Panc1 (cell line): ENCODE results near the gene C1orf50. TPM values are rescaled to one million over a fixed set of nuclear protein-coding genes. Genes with fewer than 3 reads are reported as not detected.
"Not testable (repeated sequence)": the region's sequence is repeated elsewhere in the genome, so short reads cannot be mapped to it uniquely, and the experiment has no call there.

ENCODE experiments used
- ATAC-seq: fragments of 200-7000 bp; cut with Tn5 transposase; 2 replicates; pipeline ENCODE4 v1.9.1; 2020; ENCODE audit warnings: mild to moderate bottlenecking, moderate library complexity
- BruUV-seq: library from RNA; stranded (reverse); fragments of 400-500 nt; replicated peaks from 2 replicates; lab custom pipeline; 2021; lab: Mats Ljungman, UMichigan
- CTCF ChIA-PET: fragments of 300-600 bp; sonication (Branson Sonifier 250); formaldehyde crosslinking; loops from one replicate; lab custom pipeline; 2022; ENCODE audit warnings: antibody characterized with exemption; lab: Charles Lee
- POLR2A ChIA-PET: fragments of 300-600 bp; sonication (Branson Sonifier 250); formaldehyde crosslinking; loops from one replicate; lab custom pipeline; 2022; ENCODE audit warnings: antibody characterized with exemption; lab: Charles Lee
- DNase-seq: peaks from one replicate; pipeline ENCODE4 v3.0.0-alpha.2; 2010; ENCODE audit warnings: low read depth, low spot score
- H3K27ac ChIP-seq: 2 replicates; pipeline ENCODE4 v1.5.1; 2011; ENCODE audit warnings: mild to moderate bottlenecking, low read length, inconsistent platforms
- H3K27me3 ChIP-seq: fragments of 200-500 bp; sonication (Bioruptor generic); 2 replicates; pipeline ENCODE4 v1.6.0; 2014; ENCODE audit warnings: low read length, inconsistent platforms; ENCODE audit not compliant: control insufficient read depth, insufficient read depth
- H3K36me3 ChIP-seq: fragments of 200-500 bp; sonication (Bioruptor generic); 2 replicates; pipeline ENCODE4 v1.5.1; 2014; ENCODE audit warnings: inconsistent platforms, mild to moderate bottlenecking, low read length, moderate library complexity; ENCODE audit not compliant: control insufficient read depth, insufficient read depth
- H3K4me1 ChIP-seq: 2 replicates; pipeline ENCODE4 v1.5.1; 2011; ENCODE audit warnings: inconsistent platforms, mild to moderate bottlenecking, low read length, moderate library complexity; ENCODE audit not compliant: control insufficient read depth, insufficient read depth
- H3K4me3 ChIP-seq, 2 experiments: 2 replicates each; pipeline ENCODE4 v1.5.1; 2011 to 2012; ENCODE audit warnings: low read depth in 2 of 2, low read length in 2 of 2, mild to moderate bottlenecking in 2 of 2, inconsistent platforms in 1 of 2, moderate library complexity in 1 of 2
- H3K9me3 ChIP-seq: fragments of 200-500 bp; sonication (Bioruptor generic); 2 replicates; pipeline ENCODE4 v1.5.1; 2014; ENCODE audit warnings: low read depth, mild to moderate bottlenecking, inconsistent platforms, low read length, moderate library complexity; ENCODE audit not compliant: control insufficient read depth, insufficient read depth
- POLR2AphosphoS5 ChIP-seq: IDR thresholded peaks from 2 replicates; pipeline ENCODE4 v1.6.1; 2012; ENCODE audit warnings: mild to moderate bottlenecking, low read depth, low read length, moderate library complexity
- SIN3A ChIP-seq: IDR thresholded peaks from 2 replicates; pipeline ENCODE4 v1.6.1; 2012; ENCODE audit warnings: low read depth, mild to moderate bottlenecking, low read length, moderate library complexity, borderline replicate concordance; ENCODE audit not compliant: insufficient read depth
- TCF7L2 ChIP-seq: IDR thresholded peaks from 2 replicates; pipeline ENCODE4 v1.6.1; 2011; ENCODE audit warnings: mild to moderate bottlenecking, low read depth, low read length, inconsistent platforms
- in situ Hi-C: cut with HindIII; loops from 2 replicates; pipeline ENCODE4 v1.10.0; 2016; ENCODE audit warnings: low sequenced_read_pairs, low pct_unique_long_range_greater_than_20kb
- intact Hi-C: fragments of 100-400 bp; cut with micrococcal nuclease; formaldehyde crosslinking; loops from one replicate; pipeline ENCODE4 v1.10.0; 2022; ENCODE audit not compliant: unreplicated experiment
- total RNA-seq: library from RNA; stranded (reverse); gene quantifications from one replicate; pipeline ENCODE4 v1.2.1, GENCODE V29; 2021; ENCODE audit not compliant: unreplicated experiment
- TF ChIP-seq, protein P1 (sequence below): fragments of 450-650 bp; IDR thresholded peaks from 2 replicates; pipeline ENCODE4 v1.5.1; 2017; ENCODE audit warnings: mild to moderate bottlenecking
- TF ChIP-seq, protein P2 (sequence below), 2 experiments: IDR thresholded peaks; 2 replicates each; pipeline ENCODE4 v1.6.1; 2011 to 2012; ENCODE audit warnings: low read depth in 2 of 2, control low read depth in 1 of 2, low read length in 1 of 2, mild to moderate bottlenecking in 1 of 2, moderate library complexity in 1 of 2; ENCODE audit not compliant: insufficient read depth in 1 of 2

Gene C1orf50
- total RNA-seq, 1 experiment from 2014 or later, result 5.8 TPM

- Histone ChIP-seq H3K4me1 (no peaks in the 10 kb centered on the region), H3K9me3 (no peaks in the 10 kb centered on the region), H3K27me3 (no peaks in the 10 kb centered on the region), H3K4me3 (no peak overlapping the region), H3K27ac (no peak overlapping the region), H3K36me3 (no peaks in the 10 kb centered on the region)
- no TSS peak for BruUV-seq
- intact Hi-C loops (no loop called here), in situ Hi-C loops (no loop called here)
- ATAC-seq (no peak), DNase-seq (no peak)
- ChIA-PET CTCF (interaction anchor here (0.7 kb wide), 1 partner anchor 9 kb away, joined by 6 read pairs; no protein-coding TSS in a partner anchor), POLR2A (no interaction called here)
- no peak for TF ChIP-seq POLR2AphosphoS5
- TF ChIP-seq, protein P1, sequence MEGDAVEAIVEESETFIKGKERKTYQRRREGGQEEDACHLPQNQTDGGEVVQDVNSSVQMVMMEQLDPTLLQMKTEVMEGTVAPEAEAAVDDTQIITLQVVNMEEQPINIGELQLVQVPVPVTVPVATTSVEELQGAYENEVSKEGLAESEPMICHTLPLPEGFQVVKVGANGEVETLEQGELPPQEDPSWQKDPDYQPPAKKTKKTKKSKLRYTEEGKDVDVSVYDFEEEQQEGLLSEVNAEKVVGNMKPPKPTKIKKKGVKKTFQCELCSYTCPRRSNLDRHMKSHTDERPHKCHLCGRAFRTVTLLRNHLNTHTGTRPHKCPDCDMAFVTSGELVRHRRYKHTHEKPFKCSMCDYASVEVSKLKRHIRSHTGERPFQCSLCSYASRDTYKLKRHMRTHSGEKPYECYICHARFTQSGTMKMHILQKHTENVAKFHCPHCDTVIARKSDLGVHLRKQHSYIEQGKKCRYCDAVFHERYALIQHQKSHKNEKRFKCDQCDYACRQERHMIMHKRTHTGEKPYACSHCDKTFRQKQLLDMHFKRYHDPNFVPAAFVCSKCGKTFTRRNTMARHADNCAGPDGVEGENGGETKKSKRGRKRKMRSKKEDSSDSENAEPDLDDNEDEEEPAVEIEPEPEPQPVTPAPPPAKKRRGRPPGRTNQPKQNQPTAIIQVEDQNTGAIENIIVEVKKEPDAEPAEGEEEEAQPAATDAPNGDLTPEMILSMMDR, result no peak
- no peak for TF ChIP-seq SIN3A
- TF ChIP-seq, protein P2, sequence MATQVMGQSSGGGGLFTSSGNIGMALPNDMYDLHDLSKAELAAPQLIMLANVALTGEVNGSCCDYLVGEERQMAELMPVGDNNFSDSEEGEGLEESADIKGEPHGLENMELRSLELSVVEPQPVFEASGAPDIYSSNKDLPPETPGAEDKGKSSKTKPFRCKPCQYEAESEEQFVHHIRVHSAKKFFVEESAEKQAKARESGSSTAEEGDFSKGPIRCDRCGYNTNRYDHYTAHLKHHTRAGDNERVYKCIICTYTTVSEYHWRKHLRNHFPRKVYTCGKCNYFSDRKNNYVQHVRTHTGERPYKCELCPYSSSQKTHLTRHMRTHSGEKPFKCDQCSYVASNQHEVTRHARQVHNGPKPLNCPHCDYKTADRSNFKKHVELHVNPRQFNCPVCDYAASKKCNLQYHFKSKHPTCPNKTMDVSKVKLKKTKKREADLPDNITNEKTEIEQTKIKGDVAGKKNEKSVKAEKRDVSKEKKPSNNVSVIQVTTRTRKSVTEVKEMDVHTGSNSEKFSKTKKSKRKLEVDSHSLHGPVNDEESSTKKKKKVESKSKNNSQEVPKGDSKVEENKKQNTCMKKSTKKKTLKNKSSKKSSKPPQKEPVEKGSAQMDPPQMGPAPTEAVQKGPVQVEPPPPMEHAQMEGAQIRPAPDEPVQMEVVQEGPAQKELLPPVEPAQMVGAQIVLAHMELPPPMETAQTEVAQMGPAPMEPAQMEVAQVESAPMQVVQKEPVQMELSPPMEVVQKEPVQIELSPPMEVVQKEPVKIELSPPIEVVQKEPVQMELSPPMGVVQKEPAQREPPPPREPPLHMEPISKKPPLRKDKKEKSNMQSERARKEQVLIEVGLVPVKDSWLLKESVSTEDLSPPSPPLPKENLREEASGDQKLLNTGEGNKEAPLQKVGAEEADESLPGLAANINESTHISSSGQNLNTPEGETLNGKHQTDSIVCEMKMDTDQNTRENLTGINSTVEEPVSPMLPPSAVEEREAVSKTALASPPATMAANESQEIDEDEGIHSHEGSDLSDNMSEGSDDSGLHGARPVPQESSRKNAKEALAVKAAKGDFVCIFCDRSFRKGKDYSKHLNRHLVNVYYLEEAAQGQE (IDR thresholded peaks at IDR 0.05; ENCODE audit: insufficient read depth in 1 of 2, low read depth in 2 of 2, low read length in 1 of 2), result no peak
- TF ChIP-seq TCF7L2, result no peak
These were observed 40.1 kb downstream of the C1orf50 start for GRCh38 chr1:42807056-42807668.

DNA sequence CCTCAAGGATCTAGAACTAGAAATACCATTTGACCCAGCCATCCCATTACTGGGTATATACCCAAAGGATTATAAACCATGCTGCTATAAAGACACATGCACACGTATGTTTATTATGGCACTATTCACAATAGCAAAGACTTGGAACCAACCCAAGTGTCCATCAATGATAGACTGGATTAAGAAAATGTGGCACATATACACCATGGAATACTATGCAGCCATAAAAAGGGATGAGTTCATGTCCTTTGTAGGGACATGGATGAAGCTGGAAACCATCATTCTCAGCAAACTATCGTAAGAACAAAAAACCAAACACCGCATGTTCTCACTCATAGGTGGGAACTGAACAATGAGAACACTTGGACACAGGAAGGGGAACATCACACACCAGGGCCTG, 47.8 kb downstream of the C1orf50 start:
- ATAC-seq, BruUV-seq, H3K27ac ChIP-seq, POLR2A ChIA-PET, intact Hi-C loops, H3K36me3 ChIP-seq, in situ Hi-C loops, H3K9me3 ChIP-seq, H3K27me3 ChIP-seq, DNase-seq, CTCF ChIA-PET, H3K4me3 ChIP-seq: not testable (repeated sequence)
- peaks cover 15% of the 10 kb centered on the region for H3K4me1 ChIP-seq

GRCh38 chr1:42815941-42816584, 49.0 kb downstream of the C1orf50 start:
- Histone ChIP-seq H3K4me3 (peak overlapping the region; percentile 63 to 71), H3K36me3 (no peaks in the 10 kb centered on the region; the same call in 1 of the 2 replicates), H3K9me3 (no peaks in the 10 kb centered on the region), H3K4me1 (peaks cover 15% of the 10 kb centered on the region), H3K27ac (peak overlapping the region; percentile 87), H3K27me3 (no peaks in the 10 kb centered on the region)
- peak; percentile 12; the same call in 1 of the 2 replicates for ATAC-seq
- POLR2A ChIA-PET, result no interaction called here
- TF ChIP-seq TCF7L2 (no peak), POLR2AphosphoS5 (no peak), SIN3A (no peak)
- TF ChIP-seq, protein P1, result no peak
- DNase-seq, result peak; percentile 18
- CTCF ChIA-PET, result interaction anchor here (0.6 to 1.0 kb wide), 2 partner anchors 9 to 258 kb away, joined by 4 to 6 read pairs; no protein-coding TSS in a partner anchor
- intact Hi-C loops, result no loop called here
- in situ Hi-C loops, result no loop called here
- BruUV-seq, result TSS peak; percentile 86
